Measurements from ENCODE around the gene PFKM.

DNA sequence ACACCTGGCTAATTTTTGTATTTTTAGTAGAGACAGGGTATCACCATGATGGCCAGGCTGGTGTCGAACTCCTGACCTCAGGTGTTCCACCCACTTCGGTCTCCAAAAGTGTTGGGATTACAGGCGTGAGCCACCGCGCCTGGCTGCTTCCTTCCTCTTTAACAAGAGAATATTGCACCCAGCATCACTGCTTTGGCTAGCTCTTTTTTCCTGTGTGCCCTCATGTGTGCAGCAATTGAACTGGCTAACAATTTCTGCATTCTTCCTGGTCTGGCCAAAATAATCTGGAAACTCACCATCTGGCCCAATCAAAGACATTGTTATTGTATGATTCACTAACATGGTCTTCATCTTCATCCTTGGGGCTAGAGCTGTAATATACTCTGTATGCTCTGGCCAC, 40.9 kb downstream of the PFKM start:
- TF ChIP-seq CTCF (IDR thresholded peaks at IDR 0.05) = no peak
- no peak for TF ChIP-seq POLR2A (IDR thresholded peaks at IDR 0.05)
- no peak for TF ChIP-seq POLR2AphosphoS5 (IDR thresholded peaks at IDR 0.05)
